IMR-90 (cell line): ENCODE results near the gene RNU6-9.

Source experiments
- CEBPB ChIP-seq: IDR thresholded peaks from 2 replicates; pipeline ENCODE4 v1.6.1; 2012; ENCODE audit warnings: low read depth, low read length, improper control_type of control experiment
- CHD1 ChIP-seq: IDR thresholded peaks from 2 replicates; pipeline ENCODE4 v1.6.1; 2012; ENCODE audit warnings: low read depth, low read length, improper control_type of control experiment
- CTCF ChIP-seq: conservative IDR thresholded peaks from 2 replicates; pipeline ENCODE4 v1.5.1; 2012; ENCODE audit warnings: mild to moderate bottlenecking, low read depth, low read length, improper control_type of control experiment
- FOS ChIP-seq: fragments of 150-350 bp; IDR thresholded peaks from 2 replicates; pipeline ENCODE4 v1.6.1; 2016; ENCODE audit warnings: low read depth, low read length
- MAZ ChIP-seq: IDR thresholded peaks from 2 replicates; pipeline ENCODE4 v1.6.1; 2012; ENCODE audit warnings: low read depth, mild to moderate bottlenecking, low read length, improper control_type of control experiment, moderate library complexity, borderline replicate concordance
- MXI1 ChIP-seq: IDR thresholded peaks from 2 replicates; pipeline ENCODE4 v1.6.1; 2012; ENCODE audit warnings: low read depth, mild to moderate bottlenecking, low read length, moderate library complexity, borderline replicate concordance
- NFE2L2 ChIP-seq: fragments of 150-350 bp; IDR thresholded peaks from 2 replicates; pipeline ENCODE4 v1.6.1; 2016; ENCODE audit warnings: low read depth, mild to moderate bottlenecking, low read length
- POLR2A ChIP-seq: IDR thresholded peaks from 2 replicates; pipeline ENCODE4 v1.6.1; 2012; ENCODE audit warnings: mild to moderate bottlenecking, low read depth, low read length
- RAD21 ChIP-seq: IDR thresholded peaks from 2 replicates; pipeline ENCODE4 v1.6.1; 2012; ENCODE audit warnings: low read length, improper control_type of control experiment
- RCOR1 ChIP-seq: IDR thresholded peaks from 2 replicates; pipeline ENCODE4 v1.6.1; 2012; ENCODE audit warnings: mild to moderate bottlenecking, low read length, improper control_type of control experiment; ENCODE audit not compliant: insufficient replicate concordance
- RFX5 ChIP-seq: IDR thresholded peaks from 2 replicates; pipeline ENCODE4 v1.8.0; 2012; ENCODE audit warnings: low read depth, mild to moderate bottlenecking, low read length, moderate library complexity
- SMC3 ChIP-seq: fragments of 150-350 bp; IDR thresholded peaks from 2 replicates; pipeline ENCODE4 v1.6.1; 2016; ENCODE audit warnings: low read depth, mild to moderate bottlenecking, antibody characterized with exemption, low read length, moderate library complexity
- USF2 ChIP-seq: fragments of 150-350 bp; IDR thresholded peaks from 2 replicates; pipeline ENCODE4 v1.6.1; 2017; ENCODE audit warnings: mild to moderate bottlenecking, antibody characterized with exemption, low read length, low read depth

GRCh38 chr19:937259-937694 lies 44.0 kb downstream of the RNU6-9 start:
- TF ChIP-seq POLR2A: no peak
- TF ChIP-seq SMC3: no peak
- TF ChIP-seq CTCF: no peak
- no peak for TF ChIP-seq CEBPB
- no peak for TF ChIP-seq RAD21
- TF ChIP-seq MXI1: no peak
- no peak for TF ChIP-seq CHD1
- no peak for TF ChIP-seq NFE2L2
- no peak for TF ChIP-seq RCOR1
- TF ChIP-seq FOS: no peak
- TF ChIP-seq USF2: no peak
- TF ChIP-seq RFX5: no peak
- TF ChIP-seq MAZ: no peak
